ENCODE data around the gene CREBZF. TPM values are rescaled to one million over a fixed set of nuclear protein-coding genes. Genes with fewer than 3 reads are reported as not detected.
"Not testable (repeated sequence)": the region's sequence is repeated elsewhere in the genome, so short reads cannot be mapped to it uniquely, and the experiment has no call there.

Gene CREBZF
- total and polyA plus RNA-seq, 2 donors: 32.7 to 94.0 TPM

- DNase-seq (ENCODE audit: extremely low spot score): no peak
- Histone ChIP-seq H3K4me1 (ENCODE audit: insufficient read depth) (no peaks in the 10 kb centered on the region), H3K27ac (ENCODE audit: low read depth) (peak overlapping the region; percentile 23), H3K36me3 (ENCODE audit: insufficient read depth) (no peaks in the 10 kb centered on the region), H3K4me3 (ENCODE audit: low read depth, low read length) (peak overlapping the region; percentile 28)
- WGBS: 7% methylated on average over 4 of the region's 4 CpGs
These were observed 2.8 kb downstream of the CREBZF start for GRCh38 chr11:85661972-85662664.

- Histone ChIP-seq H3K4me1 (ENCODE audit: insufficient read depth) (no peaks in the 10 kb centered on the region), H3K36me3 (ENCODE audit: insufficient read depth) (peaks cover 2% of the 10 kb centered on the region), H3K27ac (ENCODE audit: low read depth) (no peak overlapping the region), H3K4me3 (ENCODE audit: low read depth, low read length) (no peak overlapping the region)
- DNase-seq (ENCODE audit: extremely low spot score): no peak
- 27% methylated on average over 1 of the region's 1 CpG for WGBS
These were observed 6.7 kb downstream of the CREBZF start for GRCh38 chr11:85658180-85658579.

DNA sequence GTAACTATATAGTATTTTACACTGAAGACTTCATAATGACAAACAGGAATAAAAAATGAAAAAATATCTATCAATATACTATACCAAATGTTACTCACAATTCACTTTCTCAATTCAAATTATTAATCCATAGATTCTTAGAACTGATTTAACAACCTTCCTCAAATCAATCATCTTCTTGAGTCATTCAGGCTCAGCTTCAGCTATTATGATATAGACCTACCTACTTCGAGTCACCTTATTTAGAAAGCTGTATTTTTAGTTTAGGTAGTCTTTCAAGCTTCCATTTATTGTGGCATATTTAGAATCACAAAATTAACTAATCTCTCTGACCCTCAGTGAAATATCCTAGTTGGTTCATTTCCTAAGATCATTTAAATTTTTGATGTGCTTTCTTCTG is 8.2 kb downstream of the CREBZF start:
- no peaks in the 10 kb centered on the region for H3K4me1 ChIP-seq (ENCODE audit: insufficient read depth)
- DNase-seq (ENCODE audit: extremely low spot score): no peak
- H3K36me3 ChIP-seq (ENCODE audit: insufficient read depth): peaks cover 2% of the 10 kb centered on the region
- H3K27ac ChIP-seq (ENCODE audit: low read depth): no peak overlapping the region
- 85% methylated on average over 1 of the region's 1 CpG for WGBS
- H3K4me3 ChIP-seq (ENCODE audit: low read depth, low read length): no peak overlapping the region

DNA sequence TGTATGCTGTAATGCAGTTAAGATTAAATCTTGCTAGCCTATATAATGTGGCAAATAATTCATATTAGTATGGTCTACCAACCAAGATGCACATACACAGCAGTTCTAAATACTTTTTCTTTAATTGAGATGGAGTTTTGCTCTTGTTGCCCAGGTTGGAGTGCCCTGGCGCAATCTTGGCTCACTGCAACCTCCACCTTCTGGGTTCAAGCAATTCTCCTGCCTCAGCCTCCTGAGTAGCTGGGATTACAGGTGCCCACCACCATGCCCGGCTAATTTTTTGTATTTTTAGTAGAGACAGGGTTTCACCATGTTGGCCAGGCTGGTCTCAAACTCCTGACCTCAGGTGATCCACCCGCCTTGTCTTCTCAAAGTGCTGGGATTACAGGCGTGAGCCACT is 10.6 kb downstream of the CREBZF start:
- H3K4me3 ChIP-seq (ENCODE audit: low read depth, low read length); H3K4me1 ChIP-seq (ENCODE audit: insufficient read depth); DNase-seq (ENCODE audit: extremely low spot score); H3K36me3 ChIP-seq (ENCODE audit: insufficient read depth); H3K27ac ChIP-seq (ENCODE audit: low read depth): not testable (repeated sequence)
- WGBS: 95% methylated on average over 4 of the region's 4 CpGs

DNA sequence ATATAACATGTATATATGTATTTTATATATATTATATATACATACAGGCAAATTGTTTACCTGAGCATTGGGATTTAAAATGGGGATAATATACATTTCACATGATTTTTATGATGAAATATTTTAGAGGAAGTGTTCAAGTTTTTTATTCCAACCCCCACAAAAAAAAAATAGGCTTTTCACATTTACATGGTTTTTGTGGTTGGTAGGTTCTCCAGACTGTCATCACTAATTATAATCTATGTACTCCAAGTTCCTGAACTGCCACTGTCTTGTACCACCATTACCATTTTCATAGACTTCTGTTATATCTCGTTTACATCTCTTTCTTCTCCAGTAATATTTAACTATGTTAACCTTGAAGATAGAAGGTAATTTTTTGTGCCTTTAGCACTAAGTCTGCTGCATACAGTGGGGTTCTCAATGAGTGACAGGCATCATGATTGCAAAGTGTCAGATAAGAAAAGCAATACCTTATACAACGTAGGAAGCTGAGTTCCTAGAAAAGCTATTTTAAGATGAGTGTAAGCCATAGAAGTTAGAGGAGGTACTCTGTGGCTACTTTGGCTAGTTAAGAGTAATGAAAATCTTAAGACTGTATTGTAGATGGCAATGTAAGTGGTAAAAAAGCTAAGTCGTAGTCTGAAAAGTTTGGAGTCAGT is 12.0 kb downstream of the CREBZF start:
- 66% methylated on average over 3 of the region's 3 CpGs for WGBS
- H3K4me1 ChIP-seq (ENCODE audit: insufficient read depth): no peaks in the 10 kb centered on the region
- DNase-seq (ENCODE audit: extremely low spot score): no peak
- H3K4me3 ChIP-seq (ENCODE audit: low read depth, low read length): no peak overlapping the region
- no peak overlapping the region for H3K27ac ChIP-seq (ENCODE audit: low read depth)
- H3K36me3 ChIP-seq (ENCODE audit: insufficient read depth): peaks cover 2% of the 10 kb centered on the region

DNA sequence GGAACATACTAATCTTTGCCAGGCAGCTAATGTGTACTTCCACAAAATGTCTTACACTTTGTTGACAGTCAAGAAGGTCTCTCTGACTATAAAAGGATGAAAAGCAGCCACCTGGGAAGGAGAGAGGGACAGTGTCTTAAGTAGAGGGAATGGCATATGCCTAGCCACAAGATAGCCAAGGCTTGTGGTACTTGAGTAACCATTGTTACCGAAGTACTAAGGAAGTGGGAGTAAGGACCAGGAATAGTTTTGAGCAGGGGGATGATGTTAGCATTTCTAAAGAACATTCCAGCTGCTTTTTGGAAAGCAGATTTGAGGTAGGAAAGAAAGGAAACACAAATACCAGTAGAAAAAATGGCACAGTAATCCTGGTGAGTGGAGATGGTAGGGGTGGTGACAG is 13.8 kb downstream of the CREBZF start:
- H3K4me1 ChIP-seq (ENCODE audit: insufficient read depth): no peaks in the 10 kb centered on the region
- H3K36me3 ChIP-seq (ENCODE audit: insufficient read depth): peaks cover 2% of the 10 kb centered on the region
- H3K4me3 ChIP-seq (ENCODE audit: low read depth, low read length): no peak overlapping the region
- no peak for DNase-seq (ENCODE audit: extremely low spot score)
- H3K27ac ChIP-seq (ENCODE audit: low read depth): no peak overlapping the region
- 86% methylated on average over 1 of the region's 1 CpG for WGBS

DNA sequence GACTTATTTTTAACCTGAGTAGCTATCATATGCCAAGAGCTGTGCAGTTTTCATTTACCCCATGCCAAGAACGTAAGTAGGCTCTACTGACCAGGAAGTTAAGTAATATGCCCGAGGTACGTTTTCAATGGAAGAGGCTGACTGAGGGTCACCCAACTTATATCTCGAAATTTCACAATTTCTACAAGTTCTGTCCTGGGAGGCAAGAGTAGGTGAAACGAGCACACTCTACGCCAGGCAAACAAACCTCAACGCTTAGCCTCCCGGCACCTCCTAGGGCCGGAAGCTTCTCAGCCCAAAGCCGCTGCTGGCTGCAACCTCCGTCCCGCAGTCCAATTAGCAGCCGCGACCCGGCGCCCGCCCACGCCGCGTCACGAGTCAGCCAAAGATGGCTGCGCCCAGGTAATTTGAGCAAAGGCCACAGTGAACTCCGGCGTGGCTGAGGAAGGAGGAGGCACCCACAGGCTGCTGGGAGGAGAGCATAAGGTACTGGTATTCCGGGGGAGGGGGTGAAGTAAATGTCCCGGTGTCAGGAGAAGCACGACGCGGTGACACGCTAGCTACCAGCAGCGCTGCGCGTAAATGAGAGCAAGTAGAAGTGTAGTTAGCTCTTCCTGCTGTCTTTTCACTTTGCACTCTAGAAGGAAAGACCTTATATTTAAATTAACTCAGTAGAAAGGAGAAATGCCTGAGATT is 17.2 kb downstream of the CREBZF start, which contains the start of gene TMEM126A:
TMEM126A (plus strand) TSS at position 364 of the 696 bp plus-strand sequence. CDS start 2,289 bp downstream, outside the sequence.
- Histone ChIP-seq H3K4me3 (ENCODE audit: low read depth, low read length) (peak within 1 kb of the TSS; percentile 59), H3K4me1 (ENCODE audit: insufficient read depth) (no peaks in the 10 kb centered on the region), H3K36me3 (ENCODE audit: insufficient read depth) (no peaks in the 10 kb centered on the region), H3K27ac (ENCODE audit: low read depth) (peak within 1 kb of the TSS; percentile 80)
- DNase-seq (ENCODE audit: extremely low spot score): peak; percentile 66
- WGBS: under 1% methylated on average over 33 of the region's 33 CpGs

DNA sequence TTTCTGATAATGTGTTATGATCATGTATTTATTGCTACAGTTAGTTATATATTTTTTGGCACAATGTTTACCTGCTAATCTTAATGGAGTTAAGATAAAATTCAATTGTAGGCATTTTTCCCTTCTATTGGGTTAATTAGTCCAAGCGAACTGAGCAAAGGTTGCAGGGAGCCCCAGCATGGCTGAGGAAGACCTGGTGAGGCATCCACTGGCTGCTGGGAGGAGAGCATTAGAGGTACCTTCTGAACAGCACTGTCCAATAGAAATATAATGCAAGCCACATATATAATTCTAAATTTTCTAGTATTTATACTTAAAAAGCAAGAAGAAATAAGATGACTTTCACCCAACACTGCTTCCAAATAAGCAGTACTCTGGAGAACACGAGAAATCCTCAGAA is 17.9 kb downstream of the CREBZF start:
- Histone ChIP-seq H3K36me3 (ENCODE audit: insufficient read depth) (no peaks in the 10 kb centered on the region), H3K27ac (ENCODE audit: low read depth) (peak overlapping the region; percentile 80), H3K4me3 (ENCODE audit: low read depth, low read length) (peak overlapping the region; percentile 59), H3K4me1 (ENCODE audit: insufficient read depth) (no peaks in the 10 kb centered on the region)
- WGBS: 33% methylated on average over 2 of the region's 2 CpGs
- no peak for DNase-seq (ENCODE audit: extremely low spot score)

DNA sequence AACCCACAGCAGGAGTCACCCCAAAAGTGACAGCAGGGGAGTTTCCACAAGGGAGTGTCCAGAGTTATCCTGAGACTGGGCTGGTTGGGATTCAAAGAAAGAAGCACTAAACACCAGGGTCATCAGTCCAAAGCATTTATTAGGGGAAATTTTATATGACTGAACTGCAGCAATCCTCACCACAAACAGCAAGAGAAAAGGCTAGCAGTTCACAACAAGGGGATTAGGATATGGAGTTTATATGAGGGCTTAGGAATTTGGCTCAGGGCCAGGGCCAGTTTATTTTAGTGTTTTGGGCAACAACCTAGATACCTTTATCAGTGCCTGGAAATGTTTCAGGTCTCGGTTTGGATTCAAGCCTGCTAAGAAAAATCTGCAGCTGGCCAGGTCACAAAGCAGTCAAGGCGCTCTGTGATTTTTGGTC is 21.7 kb downstream of the CREBZF start:
- H3K4me1 ChIP-seq (ENCODE audit: insufficient read depth): no peaks in the 10 kb centered on the region
- no peak overlapping the region for H3K4me3 ChIP-seq (ENCODE audit: low read depth, low read length)
- no peaks in the 10 kb centered on the region for H3K36me3 ChIP-seq (ENCODE audit: insufficient read depth)
- no peak for DNase-seq (ENCODE audit: extremely low spot score)
- 23% methylated on average over 2 of the region's 2 CpGs for WGBS
- H3K27ac ChIP-seq (ENCODE audit: low read depth): no peak overlapping the region

- 49% methylated on average over 3 of the region's 3 CpGs for WGBS
- H3K4me3 ChIP-seq (ENCODE audit: low read depth, low read length): no peak overlapping the region
- no peaks in the 10 kb centered on the region for H3K4me1 ChIP-seq (ENCODE audit: insufficient read depth)
- no peak for DNase-seq (ENCODE audit: extremely low spot score)
- H3K27ac ChIP-seq (ENCODE audit: low read depth): no peak overlapping the region
- no peaks in the 10 kb centered on the region for H3K36me3 ChIP-seq (ENCODE audit: insufficient read depth)
These were observed 30.2 kb downstream of the CREBZF start for GRCh38 chr11:85634747-85635146.

DNA sequence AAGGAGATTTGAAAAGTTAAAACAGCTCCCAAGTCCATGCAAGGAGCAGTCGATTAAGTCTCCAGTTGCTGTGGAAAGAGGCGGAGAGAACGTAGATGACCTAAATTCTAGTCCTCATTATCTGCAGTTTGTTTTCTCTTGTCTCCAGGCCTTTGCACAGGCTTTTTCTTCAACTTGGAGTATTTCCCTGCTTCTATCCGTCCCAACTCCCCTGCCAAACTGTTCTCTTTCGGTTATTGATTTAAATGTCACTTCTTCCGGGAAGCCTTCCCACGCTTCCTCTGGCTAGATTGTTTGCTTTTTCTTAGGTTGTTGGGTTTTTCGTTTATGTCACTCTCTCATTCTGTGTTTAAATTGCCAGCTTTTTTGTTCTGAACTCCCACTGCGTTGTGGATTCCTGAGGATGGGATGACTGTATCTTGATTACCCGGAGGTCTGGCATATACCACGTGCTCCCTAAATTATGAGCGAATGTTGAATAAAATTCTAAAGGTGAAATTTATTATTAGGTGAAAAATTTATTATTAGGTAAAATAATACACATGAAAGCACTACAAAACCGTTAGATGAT is 36.1 kb downstream of the CREBZF start:
- H3K27ac ChIP-seq (ENCODE audit: low read depth): no peak overlapping the region
- H3K36me3 ChIP-seq (ENCODE audit: insufficient read depth): no peaks in the 10 kb centered on the region
- peak overlapping the region; percentile 74 for H3K4me3 ChIP-seq (ENCODE audit: low read depth, low read length)
- WGBS: under 1% methylated on average over 13 of the region's 13 CpGs
- H3K4me1 ChIP-seq (ENCODE audit: insufficient read depth): no peaks in the 10 kb centered on the region
- no peak for DNase-seq (ENCODE audit: extremely low spot score)

DNA sequence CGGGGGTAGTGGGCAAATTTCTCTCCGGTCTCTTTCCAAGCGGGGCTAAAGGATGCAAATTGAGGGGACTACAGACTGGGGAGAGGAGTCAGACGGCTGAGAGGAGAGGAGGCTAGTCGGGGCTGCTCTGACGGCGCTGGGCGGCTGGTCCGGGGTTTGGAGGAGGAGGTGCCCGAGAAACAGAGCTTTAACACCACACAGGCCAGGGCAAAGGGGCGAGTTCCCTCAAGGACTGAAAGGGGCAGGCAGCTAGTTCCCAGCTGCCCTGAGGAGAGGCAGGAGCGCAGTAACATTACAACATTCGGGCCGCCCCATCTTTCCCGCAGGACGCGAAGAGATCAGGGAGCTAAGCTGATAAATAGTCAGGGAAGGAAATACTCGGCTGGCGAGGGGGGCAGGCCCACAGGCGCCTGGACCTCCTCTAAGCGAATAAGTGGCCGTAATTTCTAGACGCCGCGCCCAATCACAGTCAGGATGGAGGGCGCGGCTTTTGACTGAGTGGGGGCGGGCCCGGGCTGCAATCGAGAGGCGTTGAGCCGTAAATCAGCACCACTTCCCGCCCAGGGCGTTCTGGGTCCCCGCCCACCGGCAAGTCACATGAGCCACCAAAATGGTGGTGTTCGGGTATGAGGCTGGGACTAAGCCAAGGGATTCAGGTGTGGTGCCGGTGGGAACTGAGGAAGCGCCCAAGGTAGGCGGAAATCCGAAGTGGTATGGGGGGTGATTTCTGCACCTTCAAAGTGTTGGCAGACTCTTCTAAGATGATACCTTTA is 36.7 kb downstream of the CREBZF start, which contains the start of gene TMEM126B:
TMEM126B (plus strand) TSS at position 596 of the 773 bp plus-strand sequence; CDS start at position 611, 15 bp downstream.
- DNase-seq (ENCODE audit: extremely low spot score): peak; percentile 95
- peak within 1 kb of the TSS; percentile 94 for H3K27ac ChIP-seq (ENCODE audit: low read depth)
- H3K4me1 ChIP-seq (ENCODE audit: insufficient read depth): no peaks in the 10 kb centered on the region
- no peaks in the 10 kb centered on the region for H3K36me3 ChIP-seq (ENCODE audit: insufficient read depth)
- WGBS: under 1% methylated on average over 41 of the region's 41 CpGs
- peak within 1 kb of the TSS; percentile 74 for H3K4me3 ChIP-seq (ENCODE audit: low read depth, low read length)

Data from urinary bladder (tissue), 4 donors.